ELR (cell line): Measurements from ENCODE around the gene EMSY.

ENCODE experiments used
- DNase-seq: peaks from one replicate; pipeline ENCODE4 v3.0.0-alpha.2; 2015; ENCODE audit warnings: low read depth

Gene EMSY

GRCh38 chr11:76598426-76598839 lies 153.6 kb downstream of the EMSY start:
- DNase-seq: peak; percentile 52

- DNase-seq: peak; percentile 74
Measured at GRCh38 chr11:76599041-76600013, 154.5 kb downstream of the EMSY start.

- DNase-seq: no peak
Measured at GRCh38 chr11:76600124-76600655, 155.4 kb downstream of the EMSY start.

DNA sequence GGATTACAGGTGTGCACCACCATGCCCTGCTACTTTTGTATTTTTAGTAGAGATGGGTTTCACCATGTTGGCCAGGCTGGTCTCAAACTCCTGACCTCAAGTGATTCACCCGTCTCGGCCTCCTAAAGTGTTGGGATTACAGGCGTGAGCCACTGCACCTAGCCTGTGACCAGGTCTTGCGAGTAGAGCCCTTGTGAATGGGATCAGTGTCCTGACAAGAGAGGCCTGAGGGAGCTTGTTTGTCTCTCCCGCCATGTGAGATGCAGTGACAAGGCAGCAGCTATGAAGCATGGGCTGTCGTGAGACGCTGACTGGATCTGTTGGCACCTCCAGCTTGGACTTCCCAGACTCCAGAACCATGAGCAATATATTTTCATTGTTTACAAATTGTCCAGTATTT lies 156.5 kb downstream of the EMSY start:
- DNase-seq: no peak

GRCh38 chr11:76601724-76602123 lies 156.9 kb downstream of the EMSY start:
- no peak for DNase-seq

DNA sequence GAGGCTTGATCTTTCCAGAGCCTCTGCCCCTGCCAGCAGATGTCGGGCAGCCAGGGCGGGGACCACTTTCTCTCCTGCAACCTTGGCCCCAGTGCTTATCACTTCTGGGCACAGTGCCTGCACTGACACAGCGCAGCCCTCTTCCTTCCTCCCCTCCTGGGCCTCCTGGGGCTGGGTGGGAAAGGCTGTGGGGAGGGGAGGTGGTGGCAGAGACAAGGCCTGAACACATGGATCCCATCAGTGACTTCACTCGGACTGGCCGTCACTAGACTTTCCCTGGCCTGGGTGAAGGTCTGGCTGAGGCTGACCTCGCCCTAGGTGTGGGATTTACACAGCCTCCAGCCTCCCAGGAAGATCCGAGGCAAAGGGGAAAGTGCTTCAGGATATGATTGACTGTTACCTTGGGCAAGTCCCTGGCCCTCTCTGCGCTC lies 157.6 kb downstream of the EMSY start:
- DNase-seq: no peak
